Panc1 (cell line): Measurements from ENCODE around the gene FAM222B. TPM values are rescaled to one million over a fixed set of nuclear protein-coding genes. Genes with fewer than 3 reads are reported as not detected.
A peak's percentile ranks its signal among the peaks of the same experiment; 100 is the strongest.

ENCODE experiments used
- ATAC-seq: fragments of 200-7000 bp; cut with Tn5 transposase; 2 replicates; pipeline ENCODE4 v1.9.1; 2020; ENCODE audit warnings: mild to moderate bottlenecking, moderate library complexity
- BruUV-seq: library from RNA; stranded (reverse); fragments of 400-500 nt; replicated peaks from 2 replicates; lab custom pipeline; 2021; lab: Mats Ljungman, UMichigan
- CTCF ChIA-PET: fragments of 300-600 bp; sonication (Branson Sonifier 250); formaldehyde crosslinking; loops from one replicate; lab custom pipeline; 2022; ENCODE audit warnings: antibody characterized with exemption; lab: Charles Lee
- POLR2A ChIA-PET: fragments of 300-600 bp; sonication (Branson Sonifier 250); formaldehyde crosslinking; loops from one replicate; lab custom pipeline; 2022; ENCODE audit warnings: antibody characterized with exemption; lab: Charles Lee
- DNase-seq: peaks from one replicate; pipeline ENCODE4 v3.0.0-alpha.2; 2010; ENCODE audit warnings: low read depth, low spot score
- H3K27ac ChIP-seq: 2 replicates; pipeline ENCODE4 v1.5.1; 2011; ENCODE audit warnings: mild to moderate bottlenecking, low read length, inconsistent platforms
- H3K27me3 ChIP-seq: fragments of 200-500 bp; sonication (Bioruptor generic); 2 replicates; pipeline ENCODE4 v1.6.0; 2014; ENCODE audit warnings: low read length, inconsistent platforms; ENCODE audit not compliant: control insufficient read depth, insufficient read depth
- H3K36me3 ChIP-seq: fragments of 200-500 bp; sonication (Bioruptor generic); 2 replicates; pipeline ENCODE4 v1.5.1; 2014; ENCODE audit warnings: inconsistent platforms, mild to moderate bottlenecking, low read length, moderate library complexity; ENCODE audit not compliant: control insufficient read depth, insufficient read depth
- H3K4me1 ChIP-seq: 2 replicates; pipeline ENCODE4 v1.5.1; 2011; ENCODE audit warnings: inconsistent platforms, mild to moderate bottlenecking, low read length, moderate library complexity; ENCODE audit not compliant: control insufficient read depth, insufficient read depth
- H3K4me3 ChIP-seq, 2 experiments: 2 replicates each; pipeline ENCODE4 v1.5.1; 2011 to 2012; ENCODE audit warnings: low read depth in 2 of 2, low read length in 2 of 2, mild to moderate bottlenecking in 2 of 2, inconsistent platforms in 1 of 2, moderate library complexity in 1 of 2
- H3K9me3 ChIP-seq: fragments of 200-500 bp; sonication (Bioruptor generic); 2 replicates; pipeline ENCODE4 v1.5.1; 2014; ENCODE audit warnings: low read depth, mild to moderate bottlenecking, inconsistent platforms, low read length, moderate library complexity; ENCODE audit not compliant: control insufficient read depth, insufficient read depth
- POLR2AphosphoS5 ChIP-seq: IDR thresholded peaks from 2 replicates; pipeline ENCODE4 v1.6.1; 2012; ENCODE audit warnings: mild to moderate bottlenecking, low read depth, low read length, moderate library complexity
- SIN3A ChIP-seq: IDR thresholded peaks from 2 replicates; pipeline ENCODE4 v1.6.1; 2012; ENCODE audit warnings: low read depth, mild to moderate bottlenecking, low read length, moderate library complexity, borderline replicate concordance; ENCODE audit not compliant: insufficient read depth
- TCF7L2 ChIP-seq: IDR thresholded peaks from 2 replicates; pipeline ENCODE4 v1.6.1; 2011; ENCODE audit warnings: mild to moderate bottlenecking, low read depth, low read length, inconsistent platforms
- in situ Hi-C: cut with HindIII; loops from 2 replicates; pipeline ENCODE4 v1.10.0; 2016; ENCODE audit warnings: low sequenced_read_pairs, low pct_unique_long_range_greater_than_20kb
- intact Hi-C: fragments of 100-400 bp; cut with micrococcal nuclease; formaldehyde crosslinking; loops from one replicate; pipeline ENCODE4 v1.10.0; 2022; ENCODE audit not compliant: unreplicated experiment
- total RNA-seq: library from RNA; stranded (reverse); gene quantifications from one replicate; pipeline ENCODE4 v1.2.1, GENCODE V29; 2021; ENCODE audit not compliant: unreplicated experiment
- TF ChIP-seq, protein P1 (sequence below): fragments of 450-650 bp; IDR thresholded peaks from 2 replicates; pipeline ENCODE4 v1.5.1; 2017; ENCODE audit warnings: mild to moderate bottlenecking
- TF ChIP-seq, protein P2 (sequence below), 2 experiments: IDR thresholded peaks; 2 replicates each; pipeline ENCODE4 v1.6.1; 2011 to 2012; ENCODE audit warnings: low read depth in 2 of 2, control low read depth in 1 of 2, low read length in 1 of 2, mild to moderate bottlenecking in 1 of 2, moderate library complexity in 1 of 2; ENCODE audit not compliant: insufficient read depth in 1 of 2

The FAM222B gene
- total RNA-seq, 1 experiment from 2014 or later = 38.5 TPM

DNA sequence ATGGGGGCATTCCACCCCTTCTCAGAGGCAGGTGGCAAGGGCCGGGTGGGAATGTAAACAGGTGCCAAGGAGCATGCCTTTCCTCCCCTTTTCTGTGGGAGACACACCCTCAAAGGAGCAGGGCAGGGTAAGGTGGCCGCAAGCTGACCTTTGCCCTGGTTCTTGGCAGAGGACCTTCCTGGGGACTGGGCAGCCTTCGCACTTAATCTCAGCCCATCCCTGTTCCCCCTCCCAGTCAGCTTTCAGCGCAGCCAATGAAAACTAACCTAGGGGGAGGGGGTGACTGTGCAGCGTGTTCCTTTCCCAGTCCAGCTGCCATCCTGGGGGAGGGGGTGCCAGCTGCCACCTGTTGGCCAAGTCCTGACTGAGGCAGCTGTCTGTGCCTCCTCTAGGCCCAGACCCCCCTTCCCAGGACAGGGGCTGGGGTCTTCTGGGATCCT is 96.0 kb downstream of the FAM222B start:
- BruUV-seq = no TSS peak
- Histone ChIP-seq H3K4me1 (peaks cover 60% of the 10 kb centered on the region), H3K4me3 (peak overlapping the region; percentile 89 to 99), H3K9me3 (no peaks in the 10 kb centered on the region), H3K27me3 (no peaks in the 10 kb centered on the region), H3K27ac (peak overlapping the region; percentile 99), H3K36me3 (no peaks in the 10 kb centered on the region; the same call in none of the 2 replicates)
- ChIA-PET CTCF (interaction anchor here (0.6 to 8.4 kb wide), 2 partner anchors 19 to 97 kb away, joined by 3 to 123 read pairs; partner anchors contain the start of genes NEK8 and TLCD1), POLR2A (interaction anchor here (0.6 to 1.0 kb wide), 3 partner anchors 18 to 154 kb away, joined by 3 to 14 read pairs (median 3); partner anchors contain the start of gene NEK8)
- in situ Hi-C loops = no loop called here
- DNase-seq (no peak), ATAC-seq (no peak)
- TF ChIP-seq, protein P1, sequence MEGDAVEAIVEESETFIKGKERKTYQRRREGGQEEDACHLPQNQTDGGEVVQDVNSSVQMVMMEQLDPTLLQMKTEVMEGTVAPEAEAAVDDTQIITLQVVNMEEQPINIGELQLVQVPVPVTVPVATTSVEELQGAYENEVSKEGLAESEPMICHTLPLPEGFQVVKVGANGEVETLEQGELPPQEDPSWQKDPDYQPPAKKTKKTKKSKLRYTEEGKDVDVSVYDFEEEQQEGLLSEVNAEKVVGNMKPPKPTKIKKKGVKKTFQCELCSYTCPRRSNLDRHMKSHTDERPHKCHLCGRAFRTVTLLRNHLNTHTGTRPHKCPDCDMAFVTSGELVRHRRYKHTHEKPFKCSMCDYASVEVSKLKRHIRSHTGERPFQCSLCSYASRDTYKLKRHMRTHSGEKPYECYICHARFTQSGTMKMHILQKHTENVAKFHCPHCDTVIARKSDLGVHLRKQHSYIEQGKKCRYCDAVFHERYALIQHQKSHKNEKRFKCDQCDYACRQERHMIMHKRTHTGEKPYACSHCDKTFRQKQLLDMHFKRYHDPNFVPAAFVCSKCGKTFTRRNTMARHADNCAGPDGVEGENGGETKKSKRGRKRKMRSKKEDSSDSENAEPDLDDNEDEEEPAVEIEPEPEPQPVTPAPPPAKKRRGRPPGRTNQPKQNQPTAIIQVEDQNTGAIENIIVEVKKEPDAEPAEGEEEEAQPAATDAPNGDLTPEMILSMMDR = no peak
- TF ChIP-seq SIN3A = no peak
- intact Hi-C loops = no loop called here

DNA sequence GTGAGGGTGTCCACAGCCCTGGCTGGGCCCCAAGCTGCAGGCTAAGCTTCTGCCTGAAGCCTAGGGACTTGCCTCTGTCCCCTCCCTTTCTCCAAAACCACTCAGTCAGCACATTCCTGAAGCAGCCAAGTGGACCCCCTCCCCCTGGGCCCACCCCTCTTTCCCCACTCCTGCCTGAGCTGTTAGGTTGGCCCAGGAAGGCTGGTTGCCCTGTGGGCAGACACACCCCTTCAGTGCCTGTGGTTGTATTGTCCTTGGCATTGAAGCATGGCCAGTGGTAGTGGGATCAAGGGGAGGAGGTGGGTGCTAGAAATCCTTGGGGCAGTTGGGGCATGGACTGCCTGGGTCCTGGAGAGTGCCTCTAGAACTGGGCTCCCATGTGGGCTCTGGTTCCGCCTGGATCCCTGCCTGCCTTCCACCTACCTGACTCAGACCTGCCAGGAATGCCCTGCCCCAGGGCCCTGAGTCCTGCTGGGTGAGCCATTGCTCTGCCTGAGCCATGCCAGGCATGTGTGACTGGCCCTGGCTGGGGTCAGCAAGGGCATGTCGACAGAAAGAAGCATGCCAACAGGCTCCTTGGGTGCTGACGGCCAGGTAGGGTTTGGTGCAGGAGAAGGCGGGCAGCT is 96.7 kb downstream of the FAM222B start:
- Histone ChIP-seq H3K27me3 (no peaks in the 10 kb centered on the region), H3K4me1 (peaks cover 60% of the 10 kb centered on the region), H3K4me3 (peak overlapping the region; percentile 89 to 99), H3K9me3 (no peaks in the 10 kb centered on the region), H3K27ac (peak overlapping the region; percentile 99), H3K36me3 (no peaks in the 10 kb centered on the region; the same call in none of the 2 replicates)
- peak; percentile 12; the same call in 1 of the 2 replicates for ATAC-seq
- intact Hi-C loops (no loop called here), in situ Hi-C loops (no loop called here)
- ChIA-PET POLR2A (interaction anchor here (0.6 to 1.8 kb wide), 4 partner anchors 17 to 155 kb away, joined by 3 to 14 read pairs (median 7); partner anchors contain the start of genes ERAL1 and NEK8), CTCF (interaction anchor here (8.4 kb wide), 1 partner anchor 18 kb away, joined by 123 read pairs; the partner anchor contains the start of genes NEK8 and TLCD1)
- no peak for DNase-seq
- TF ChIP-seq, protein P1 = no peak
- TF ChIP-seq SIN3A (0 out of 2 replicates have a peak, but pooled peaks have one; percentile 34), TCF7L2 (no peak), POLR2AphosphoS5 (no peak)
- TF ChIP-seq, protein P2, sequence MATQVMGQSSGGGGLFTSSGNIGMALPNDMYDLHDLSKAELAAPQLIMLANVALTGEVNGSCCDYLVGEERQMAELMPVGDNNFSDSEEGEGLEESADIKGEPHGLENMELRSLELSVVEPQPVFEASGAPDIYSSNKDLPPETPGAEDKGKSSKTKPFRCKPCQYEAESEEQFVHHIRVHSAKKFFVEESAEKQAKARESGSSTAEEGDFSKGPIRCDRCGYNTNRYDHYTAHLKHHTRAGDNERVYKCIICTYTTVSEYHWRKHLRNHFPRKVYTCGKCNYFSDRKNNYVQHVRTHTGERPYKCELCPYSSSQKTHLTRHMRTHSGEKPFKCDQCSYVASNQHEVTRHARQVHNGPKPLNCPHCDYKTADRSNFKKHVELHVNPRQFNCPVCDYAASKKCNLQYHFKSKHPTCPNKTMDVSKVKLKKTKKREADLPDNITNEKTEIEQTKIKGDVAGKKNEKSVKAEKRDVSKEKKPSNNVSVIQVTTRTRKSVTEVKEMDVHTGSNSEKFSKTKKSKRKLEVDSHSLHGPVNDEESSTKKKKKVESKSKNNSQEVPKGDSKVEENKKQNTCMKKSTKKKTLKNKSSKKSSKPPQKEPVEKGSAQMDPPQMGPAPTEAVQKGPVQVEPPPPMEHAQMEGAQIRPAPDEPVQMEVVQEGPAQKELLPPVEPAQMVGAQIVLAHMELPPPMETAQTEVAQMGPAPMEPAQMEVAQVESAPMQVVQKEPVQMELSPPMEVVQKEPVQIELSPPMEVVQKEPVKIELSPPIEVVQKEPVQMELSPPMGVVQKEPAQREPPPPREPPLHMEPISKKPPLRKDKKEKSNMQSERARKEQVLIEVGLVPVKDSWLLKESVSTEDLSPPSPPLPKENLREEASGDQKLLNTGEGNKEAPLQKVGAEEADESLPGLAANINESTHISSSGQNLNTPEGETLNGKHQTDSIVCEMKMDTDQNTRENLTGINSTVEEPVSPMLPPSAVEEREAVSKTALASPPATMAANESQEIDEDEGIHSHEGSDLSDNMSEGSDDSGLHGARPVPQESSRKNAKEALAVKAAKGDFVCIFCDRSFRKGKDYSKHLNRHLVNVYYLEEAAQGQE (IDR thresholded peaks at IDR 0.05; ENCODE audit: insufficient read depth in 1 of 2, low read depth in 2 of 2, low read length in 1 of 2) = no peak
- no TSS peak for BruUV-seq
